Inflammatory macrophage (primary cell): ENCODE data around the gene SEMA6B.

Experiments used
- DNase-seq, 2 donors: peaks; one replicate each; pipeline ENCODE4 v3.0.0-alpha.2; 2020 to 2022

SEMA6B gene

GRCh38 chr19:4586691-4587090, 27.2 kb upstream of the SEMA6B start:
- DNase-seq: no peak

- DNase-seq: no peak
Measured at GRCh38 chr19:4586245-4586644, 26.8 kb upstream of the SEMA6B start.

- DNase-seq: no peak
Measured at GRCh38 chr19:4585556-4585955, 26.1 kb upstream of the SEMA6B start.

- no peak for DNase-seq
Measured at GRCh38 chr19:4584670-4585460, 25.4 kb upstream of the SEMA6B start.

- no peak for DNase-seq
Measured at GRCh38 chr19:4583961-4584669, 24.6 kb upstream of the SEMA6B start.

- DNase-seq: no peak
Measured at GRCh38 chr19:4582980-4583842, 23.7 kb upstream of the SEMA6B start.

GRCh38 chr19:4581666-4582553, 22.4 kb upstream of the SEMA6B start:
- no peak for DNase-seq

GRCh38 chr19:4580961-4581665, 21.6 kb upstream of the SEMA6B start:
- no peak for DNase-seq

- DNase-seq: no peak
Measured at GRCh38 chr19:4580021-4580901, 20.8 kb upstream of the SEMA6B start.

GRCh38 chr19:4579389-4579788, 19.9 kb upstream of the SEMA6B start:
- no peak for DNase-seq

GRCh38 chr19:4578552-4579248, 19.2 kb upstream of the SEMA6B start:
- DNase-seq: no peak

- no peak for DNase-seq
Measured at GRCh38 chr19:4577020-4577782, 17.7 kb upstream of the SEMA6B start.

GRCh38 chr19:4576016-4576933, 16.8 kb upstream of the SEMA6B start:
- peak; percentile 56 to 62 for DNase-seq

- DNase-seq: no peak
Measured at GRCh38 chr19:4575267-4576015, 16.0 kb upstream of the SEMA6B start.

- no peak for DNase-seq
Measured at GRCh38 chr19:4573682-4574081, 14.2 kb upstream of the SEMA6B start.

GRCh38 chr19:4571305-4571917, 11.9 kb upstream of the SEMA6B start:
- DNase-seq: no peak

GRCh38 chr19:4570916-4571304, 11.4 kb upstream of the SEMA6B start:
- no peak for DNase-seq
